WTC11 (cell line): Measurements from ENCODE around the gene SYCE1L. TPM values are rescaled to one million over a fixed set of nuclear protein-coding genes. Genes with fewer than 3 reads are reported as not detected.

Experiments used
- ATAC-seq: fragments of 200-7000 bp; cut with Tn5 transposase; 2 replicates; pipeline ENCODE4 v1.10.0; 2021; ENCODE audit warnings: mild to moderate bottlenecking, moderate library complexity
- CTCF ChIA-PET: fragments of 300-600 bp; sonication (Branson Sonifier 250); formaldehyde crosslinking; loops from one replicate; lab custom pipeline; 2021; ENCODE audit warnings: antibody characterized with exemption; lab: Charles Lee
- POLR2A ChIA-PET: fragments of 350-600 bp; sonication (Branson Sonifier 250); formaldehyde crosslinking; loops from one replicate; lab custom pipeline; 2021; ENCODE audit warnings: antibody characterized with exemption; lab: Charles Lee
- DNase-seq: peaks from one replicate; pipeline ENCODE4 v3.0.0; 2021; ENCODE audit warnings: low spot score
- H3K27ac Mint-ChIP-seq: 2 replicates; pipeline ENCODE4 v1.8.0; 2021; ENCODE audit warnings: mixed read lengths
- H3K27me3 Mint-ChIP-seq: 2 replicates; pipeline ENCODE4 v1.8.0; 2021; ENCODE audit warnings: low read depth, mild to moderate bottlenecking, moderate library complexity, mixed read lengths
- H3K36me3 Mint-ChIP-seq: 2 replicates; pipeline ENCODE4 v1.8.0; 2021; ENCODE audit warnings: mixed read lengths
- H3K4me1 Mint-ChIP-seq: 2 replicates; pipeline ENCODE4 v1.8.0; 2022; ENCODE audit warnings: mixed read lengths
- H3K4me3 Mint-ChIP-seq: 2 replicates; pipeline ENCODE4 v1.8.0; 2021; ENCODE audit warnings: mild to moderate bottlenecking, moderate library complexity, mixed read lengths
- H3K9me3 Mint-ChIP-seq: 2 replicates; pipeline ENCODE4 v1.8.0; 2021; ENCODE audit warnings: mixed read lengths
- CREB1 ChIP-seq: sonication (generic); formaldehyde crosslinking; IDR thresholded peaks from 2 replicates; pipeline ENCODE4 v1.8.0; 2023; ENCODE audit warnings: mild to moderate bottlenecking, missing genetic modification reagents
- CTCF ChIP-seq: fragments of 200-600 bp; IDR thresholded peaks from 2 replicates; pipeline ENCODE4 v1.8.0; 2022; ENCODE audit warnings: antibody characterized with exemption
- GRHL2 ChIP-seq: fragments of 250-450 bp; sonication (Bioruptor Pico); IDR thresholded peaks from 2 replicates; pipeline ENCODE4 v1.8.0; 2022; ENCODE audit warnings: mild to moderate bottlenecking, moderate library complexity; ENCODE audit not compliant: insufficient replicate concordance, severe bottlenecking
- HMGXB4 ChIP-seq: sonication (generic); formaldehyde crosslinking; IDR thresholded peaks from 2 replicates; pipeline ENCODE4 v1.8.1; 2023; ENCODE audit warnings: mild to moderate bottlenecking, moderate library complexity, missing genetic modification reagents
- IRF1 ChIP-seq: sonication (generic); formaldehyde crosslinking; IDR thresholded peaks from 2 replicates; pipeline ENCODE4 v1.8.0; 2023; ENCODE audit warnings: missing genetic modification reagents
- KAT7 ChIP-seq: sonication (generic); formaldehyde crosslinking; IDR thresholded peaks from 2 replicates; pipeline ENCODE4 v1.8.1; 2023; ENCODE audit warnings: missing genetic modification reagents, mild to moderate bottlenecking, borderline replicate concordance
- MXD4 ChIP-seq: fragments of 250-450 bp; sonication (Bioruptor Pico); IDR thresholded peaks from 2 replicates; pipeline ENCODE4 v1.8.0; 2021; ENCODE audit warnings: mild to moderate bottlenecking, moderate library complexity, borderline replicate concordance
- NFATC4 ChIP-seq: fragments of 250-450 bp; sonication (Bioruptor Pico); IDR thresholded peaks from 2 replicates; pipeline ENCODE4 v1.9.0; 2021; ENCODE audit warnings: mild to moderate bottlenecking
- NFE2L1 ChIP-seq: sonication (generic); formaldehyde crosslinking; IDR thresholded peaks from 2 replicates; pipeline ENCODE4 v1.8.1; 2023; ENCODE audit warnings: missing genetic modification reagents
- NR2C2 ChIP-seq: sonication (generic); formaldehyde crosslinking; IDR thresholded peaks from 2 replicates; pipeline ENCODE4 v1.8.0; 2022; ENCODE audit warnings: mild to moderate bottlenecking, missing genetic modification reagents
- NR3C1 ChIP-seq: sonication (generic); formaldehyde crosslinking; conservative IDR thresholded peaks from 2 replicates; pipeline ENCODE4 v1.8.1; 2023; ENCODE audit warnings: low read depth, mild to moderate bottlenecking, missing genetic modification reagents
- OVOL2 ChIP-seq: fragments of 250-450 bp; sonication (Bioruptor Pico); IDR thresholded peaks from 2 replicates; pipeline ENCODE4 v1.9.0; 2021; ENCODE audit warnings: mild to moderate bottlenecking, borderline replicate concordance
- PRDM15 ChIP-seq: sonication (generic); formaldehyde crosslinking; IDR thresholded peaks from 2 replicates; pipeline ENCODE4 v1.8.0; 2022; ENCODE audit warnings: missing genetic modification reagents
- RELA ChIP-seq: sonication (generic); formaldehyde crosslinking; IDR thresholded peaks from 2 replicates; pipeline ENCODE4 v1.8.1; 2022; ENCODE audit warnings: missing genetic modification reagents, mild to moderate bottlenecking, borderline replicate concordance
- RORB ChIP-seq: fragments of 250-450 bp; sonication (Bioruptor Pico); IDR thresholded peaks from 2 replicates; pipeline ENCODE4 v1.9.0; 2021; ENCODE audit warnings: mild to moderate bottlenecking
- SMAD3 ChIP-seq: sonication (generic); formaldehyde crosslinking; IDR thresholded peaks from 2 replicates; pipeline ENCODE4 v1.8.0; 2022; ENCODE audit warnings: missing genetic modification reagents, mild to moderate bottlenecking, borderline replicate concordance
- TCF7 ChIP-seq: sonication (generic); formaldehyde crosslinking; IDR thresholded peaks from 2 replicates; pipeline ENCODE4 v1.8.0; 2022; ENCODE audit warnings: mild to moderate bottlenecking, low read depth, missing genetic modification reagents, moderate library complexity
- TP53 ChIP-seq: sonication (generic); formaldehyde crosslinking; IDR thresholded peaks from 2 replicates; pipeline ENCODE4 v1.8.1; 2023; ENCODE audit warnings: mild to moderate bottlenecking, missing genetic modification reagents
- ZBTB21 ChIP-seq: sonication (generic); formaldehyde crosslinking; IDR thresholded peaks from 2 replicates; pipeline ENCODE4 v1.8.1; 2023; ENCODE audit warnings: mild to moderate bottlenecking, missing genetic modification reagents, borderline replicate concordance
- ZNF138 ChIP-seq: sonication (generic); formaldehyde crosslinking; conservative IDR thresholded peaks from 2 replicates; pipeline ENCODE4 v1.8.1; 2022; ENCODE audit warnings: mild to moderate bottlenecking, moderate library complexity, missing genetic modification reagents
- ZNF219 ChIP-seq: sonication (generic); formaldehyde crosslinking; IDR thresholded peaks from 2 replicates; pipeline ENCODE4 v1.8.0; 2023; ENCODE audit warnings: missing genetic modification reagents, mild to moderate bottlenecking, borderline replicate concordance
- ZNF232 ChIP-seq: sonication (generic); formaldehyde crosslinking; IDR thresholded peaks from 2 replicates; pipeline ENCODE4 v1.8.0; 2022; ENCODE audit warnings: mild to moderate bottlenecking, missing genetic modification reagents
- ZNF263 ChIP-seq: sonication (generic); formaldehyde crosslinking; IDR thresholded peaks from 2 replicates; pipeline ENCODE4 v1.8.1; 2022; ENCODE audit warnings: low read depth, mild to moderate bottlenecking, moderate library complexity, missing genetic modification reagents
- ZNF317 ChIP-seq: sonication (generic); formaldehyde crosslinking; IDR thresholded peaks from 2 replicates; pipeline ENCODE4 v1.8.1; 2023; ENCODE audit warnings: low read depth, mild to moderate bottlenecking, moderate library complexity, missing genetic modification reagents, borderline replicate concordance
- ZNF396 ChIP-seq: fragments of 250-450 bp; sonication (Bioruptor Pico); IDR thresholded peaks from 2 replicates; pipeline ENCODE4 v1.8.0; 2021; ENCODE audit warnings: mild to moderate bottlenecking, moderate library complexity, borderline replicate concordance
- ZNF671 ChIP-seq: fragments of 250-450 bp; sonication (Bioruptor Pico); IDR thresholded peaks from 2 replicates; pipeline ENCODE4 v1.8.0; 2021; ENCODE audit warnings: mild to moderate bottlenecking
- total RNA-seq: library from RNA; stranded (reverse); gene quantifications from 3 replicates; pipeline ENCODE4 v1.2.3, GENCODE V29; 2021
- TF ChIP-seq, protein P1 (sequence below): sonication (generic); formaldehyde crosslinking; IDR thresholded peaks from 2 replicates; pipeline ENCODE4 v1.8.1; 2022; ENCODE audit warnings: low read depth, missing genetic modification reagents, borderline replicate concordance

The SYCE1L gene
- total RNA-seq, 1 experiment from 2014 or later: 7.0 TPM

DNA sequence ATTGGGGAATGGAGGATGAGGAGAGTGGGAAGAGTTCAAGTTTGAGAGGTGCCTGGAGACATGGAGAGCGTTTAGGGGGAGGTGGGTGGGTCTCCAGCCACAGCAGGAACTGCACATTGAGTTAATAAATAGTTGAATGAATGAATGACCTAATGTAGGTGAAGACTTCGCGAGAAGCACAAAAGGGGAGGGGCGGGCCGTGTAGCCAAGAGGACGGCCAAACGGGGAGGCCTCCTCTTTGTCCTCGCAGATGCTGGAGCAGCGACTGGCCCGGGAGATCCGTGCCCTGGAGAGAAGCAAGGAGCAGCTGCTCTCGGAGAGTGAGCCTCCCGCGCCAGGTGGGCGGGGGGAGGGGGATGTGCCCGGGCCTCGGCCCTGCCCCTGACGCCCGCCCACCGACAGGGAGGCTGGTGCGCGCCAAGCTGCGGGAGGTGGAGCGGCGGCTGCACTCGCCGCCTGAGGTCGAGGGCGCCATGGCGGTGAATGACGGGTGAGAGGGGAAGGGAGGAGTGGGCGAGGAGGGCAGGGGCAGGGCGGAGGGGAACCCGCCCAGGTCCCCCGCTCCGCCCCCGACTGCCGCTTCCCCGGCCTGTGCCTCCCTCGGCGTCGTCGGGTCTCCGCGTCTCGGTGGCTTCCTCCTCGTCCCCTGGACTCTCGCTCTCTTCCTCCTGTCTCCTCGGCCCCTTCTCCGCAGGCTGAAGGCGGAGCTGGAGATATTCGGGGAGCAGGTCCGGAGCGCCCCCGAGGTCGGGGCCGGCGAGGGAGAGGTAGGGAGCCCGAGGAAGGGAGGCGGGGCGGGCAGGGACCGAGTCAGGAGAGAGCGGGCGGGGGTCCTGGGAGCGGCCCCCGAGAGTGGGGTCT, 12.9 kb downstream of the SYCE1L start:
- Mint-ChIP-seq H3K9me3 (no peaks in the 10 kb centered on the region), H3K27me3 (peaks cover 7% of the 10 kb centered on the region), H3K27ac (peak overlapping the region; percentile 39), H3K4me3 (peak overlapping the region; percentile 74), H3K4me1 (peaks cover 26% of the 10 kb centered on the region), H3K36me3 (0 out of 2 replicates have a peak, but pooled peaks cover 3% of the 10 kb centered on the region)
- POLR2A ChIA-PET: interaction anchor here (2.1 kb wide), 1 partner anchor 22 kb away, joined by 5 read pairs; no protein-coding TSS in a partner anchor
- ATAC-seq: peak; percentile 78
- peak; percentile 85 for DNase-seq
- CTCF ChIA-PET: interaction anchor here (0.8 to 2.6 kb wide), 2 partner anchors 11 to 372 kb away, joined by 3 to 16 read pairs; no protein-coding TSS in a partner anchor
- TF ChIP-seq PRDM15 (CRISPR knock-in tag) (peak; percentile 91), ZNF138 (CRISPR knock-in tag) (no peak), TCF7 (CRISPR knock-in tag) (0 out of 2 replicates have a peak, but pooled peaks have one; percentile 8), ZNF317 (no peak), MXD4 (no peak), NR3C1 (no peak), TP53 (CRISPR knock-in tag) (peak; percentile 79; the same call in 1 of the 2 replicates), IRF1 (CRISPR knock-in tag) (no peak), CTCF (no peak), ZNF219 (CRISPR knock-in tag) (no peak), OVOL2 (CRISPR knock-in tag) (no peak), RELA (CRISPR knock-in tag) (no peak), NR2C2 (no peak), ZNF671 (CRISPR knock-in tag) (no peak), CREB1 (CRISPR knock-in tag) (peak; percentile 74; the same call in 1 of the 2 replicates), ZBTB21 (CRISPR knock-in tag) (peak; percentile 62; the same call in 1 of the 2 replicates), RORB (CRISPR knock-in tag) (no peak), GRHL2 (CRISPR knock-in tag) (no peak), ZNF396 (CRISPR knock-in tag) (no peak), HMGXB4 (CRISPR knock-in tag) (peak; percentile 31; the same call in 1 of the 2 replicates), SMAD3 (no peak), ZNF232 (CRISPR knock-in tag) (no peak), NFATC4 (CRISPR knock-in tag) (no peak), NFE2L1 (no peak), KAT7 (0 out of 2 replicates have a peak, but pooled peaks have one; percentile 27), ZNF263 (CRISPR knock-in tag) (no peak)
- TF ChIP-seq, protein P1, sequence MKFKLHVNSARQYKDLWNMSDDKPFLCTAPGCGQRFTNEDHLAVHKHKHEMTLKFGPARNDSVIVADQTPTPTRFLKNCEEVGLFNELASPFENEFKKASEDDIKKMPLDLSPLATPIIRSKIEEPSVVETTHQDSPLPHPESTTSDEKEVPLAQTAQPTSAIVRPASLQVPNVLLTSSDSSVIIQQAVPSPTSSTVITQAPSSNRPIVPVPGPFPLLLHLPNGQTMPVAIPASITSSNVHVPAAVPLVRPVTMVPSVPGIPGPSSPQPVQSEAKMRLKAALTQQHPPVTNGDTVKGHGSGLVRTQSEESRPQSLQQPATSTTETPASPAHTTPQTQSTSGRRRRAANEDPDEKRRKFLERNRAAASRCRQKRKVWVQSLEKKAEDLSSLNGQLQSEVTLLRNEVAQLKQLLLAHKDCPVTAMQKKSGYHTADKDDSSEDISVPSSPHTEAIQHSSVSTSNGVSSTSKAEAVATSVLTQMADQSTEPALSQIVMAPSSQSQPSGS (CRISPR knock-in tag): no peak
